ENCODE measurements around the gene AFF4.
A peak's percentile ranks its signal among the peaks of the same experiment; 100 is the strongest.
"Not testable (repeated sequence)": the region's sequence is repeated elsewhere in the genome, so short reads cannot be mapped to it uniquely, and the experiment has no call there.

The AFF4 gene, protein sequence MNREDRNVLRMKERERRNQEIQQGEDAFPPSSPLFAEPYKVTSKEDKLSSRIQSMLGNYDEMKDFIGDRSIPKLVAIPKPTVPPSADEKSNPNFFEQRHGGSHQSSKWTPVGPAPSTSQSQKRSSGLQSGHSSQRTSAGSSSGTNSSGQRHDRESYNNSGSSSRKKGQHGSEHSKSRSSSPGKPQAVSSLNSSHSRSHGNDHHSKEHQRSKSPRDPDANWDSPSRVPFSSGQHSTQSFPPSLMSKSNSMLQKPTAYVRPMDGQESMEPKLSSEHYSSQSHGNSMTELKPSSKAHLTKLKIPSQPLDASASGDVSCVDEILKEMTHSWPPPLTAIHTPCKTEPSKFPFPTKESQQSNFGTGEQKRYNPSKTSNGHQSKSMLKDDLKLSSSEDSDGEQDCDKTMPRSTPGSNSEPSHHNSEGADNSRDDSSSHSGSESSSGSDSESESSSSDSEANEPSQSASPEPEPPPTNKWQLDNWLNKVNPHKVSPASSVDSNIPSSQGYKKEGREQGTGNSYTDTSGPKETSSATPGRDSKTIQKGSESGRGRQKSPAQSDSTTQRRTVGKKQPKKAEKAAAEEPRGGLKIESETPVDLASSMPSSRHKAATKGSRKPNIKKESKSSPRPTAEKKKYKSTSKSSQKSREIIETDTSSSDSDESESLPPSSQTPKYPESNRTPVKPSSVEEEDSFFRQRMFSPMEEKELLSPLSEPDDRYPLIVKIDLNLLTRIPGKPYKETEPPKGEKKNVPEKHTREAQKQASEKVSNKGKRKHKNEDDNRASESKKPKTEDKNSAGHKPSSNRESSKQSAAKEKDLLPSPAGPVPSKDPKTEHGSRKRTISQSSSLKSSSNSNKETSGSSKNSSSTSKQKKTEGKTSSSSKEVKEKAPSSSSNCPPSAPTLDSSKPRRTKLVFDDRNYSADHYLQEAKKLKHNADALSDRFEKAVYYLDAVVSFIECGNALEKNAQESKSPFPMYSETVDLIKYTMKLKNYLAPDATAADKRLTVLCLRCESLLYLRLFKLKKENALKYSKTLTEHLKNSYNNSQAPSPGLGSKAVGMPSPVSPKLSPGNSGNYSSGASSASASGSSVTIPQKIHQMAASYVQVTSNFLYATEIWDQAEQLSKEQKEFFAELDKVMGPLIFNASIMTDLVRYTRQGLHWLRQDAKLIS

DNA sequence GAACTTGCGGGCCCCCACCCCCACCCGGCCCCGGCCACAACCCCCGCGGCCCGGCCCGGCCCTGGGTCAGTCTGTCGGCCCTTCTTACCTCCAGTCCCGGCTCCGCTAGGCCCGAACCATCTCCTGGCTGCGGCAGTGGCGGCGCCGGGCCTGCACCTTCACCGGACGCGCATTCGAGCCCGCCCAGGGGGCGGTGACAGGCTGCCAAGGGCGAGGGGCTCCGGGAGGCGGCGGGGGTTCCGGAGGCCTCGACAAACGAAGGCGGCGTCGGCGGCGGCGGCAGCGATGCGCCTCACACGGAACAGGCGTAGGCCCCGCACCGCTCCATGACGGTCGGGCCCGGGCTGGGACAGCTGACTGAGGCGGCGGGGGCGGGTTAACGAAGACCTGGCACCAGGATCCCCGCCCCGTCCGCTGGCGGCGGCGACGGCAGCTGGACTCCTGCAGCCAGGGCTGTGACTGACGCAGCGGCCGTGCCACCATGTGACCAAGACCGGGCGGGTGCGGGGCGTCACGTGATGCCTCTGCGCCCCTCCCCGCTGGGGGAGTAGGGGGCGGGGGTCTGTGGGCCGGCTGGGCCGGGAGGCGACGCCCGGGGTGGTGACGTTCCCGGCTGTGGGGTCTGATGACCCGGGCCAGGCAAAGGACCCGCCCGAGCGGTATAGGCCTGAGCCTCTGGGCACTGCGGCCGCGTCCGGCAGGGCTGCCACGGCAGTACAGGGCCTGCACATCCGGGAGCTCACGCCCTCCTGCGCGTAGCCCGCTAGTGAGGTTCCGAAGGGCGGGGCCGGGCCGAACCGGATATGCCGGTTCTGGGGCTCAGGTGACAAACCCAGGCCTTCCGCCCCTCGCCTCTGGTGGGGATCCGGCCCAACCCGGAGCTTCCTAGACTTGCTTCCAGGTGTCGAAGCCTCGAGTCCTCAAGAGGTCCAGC is at the start of gene AFF4:
AFF4 (minus strand) TSS at position 464 of the 934 bp plus-strand sequence. CDS start 26,445 bp downstream, outside the sequence.
- peak; percentile 85 to 88 for DNase-seq (ENCODE audit: extremely low read depth in 1 of 2, low read depth in 1 of 2)

DNA sequence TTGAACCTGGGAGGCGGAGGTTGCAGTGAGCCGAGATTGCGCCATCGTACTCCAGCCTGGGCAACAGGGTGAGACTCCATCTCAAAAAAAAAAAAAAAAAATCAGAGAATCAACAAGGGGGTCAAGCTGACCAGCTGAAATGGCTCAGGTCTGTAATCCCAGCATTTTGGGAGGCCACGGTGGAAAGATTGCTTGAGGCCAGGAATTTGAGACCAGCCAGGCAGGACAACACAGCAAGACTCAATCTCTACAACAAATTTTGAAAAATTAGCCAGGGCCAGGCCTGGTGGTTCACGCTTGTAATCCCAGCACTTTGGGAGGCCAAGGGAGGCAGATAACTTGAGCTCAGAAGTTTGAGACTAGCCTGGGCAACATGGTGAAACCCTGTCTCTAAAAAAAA is 45.0 kb upstream of the AFF4 start:
- not testable (repeated sequence) for DNase-seq (ENCODE audit: extremely low read depth in 1 of 2, low read depth in 1 of 2)

DNA sequence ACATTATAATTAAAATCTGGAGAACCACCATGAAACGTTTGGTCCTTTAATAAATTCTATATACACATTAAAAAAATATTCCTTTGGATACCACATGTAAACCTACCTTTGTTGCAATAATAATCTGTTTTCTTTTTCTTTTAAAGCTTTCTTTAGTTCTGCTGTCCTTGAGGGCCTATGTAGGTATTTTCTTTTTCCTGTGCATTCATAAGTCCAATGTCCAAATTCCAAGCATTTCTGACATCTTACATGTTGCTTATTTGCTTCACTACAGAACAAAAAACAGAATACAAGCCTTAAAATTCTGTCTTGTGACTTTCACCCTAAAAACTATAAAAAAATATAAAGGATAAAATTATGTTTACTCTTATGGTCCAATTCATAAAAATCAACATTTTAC is 43.2 kb upstream of the AFF4 start:
- no peak for DNase-seq (ENCODE audit: extremely low read depth in 1 of 2, low read depth in 1 of 2)

DNA sequence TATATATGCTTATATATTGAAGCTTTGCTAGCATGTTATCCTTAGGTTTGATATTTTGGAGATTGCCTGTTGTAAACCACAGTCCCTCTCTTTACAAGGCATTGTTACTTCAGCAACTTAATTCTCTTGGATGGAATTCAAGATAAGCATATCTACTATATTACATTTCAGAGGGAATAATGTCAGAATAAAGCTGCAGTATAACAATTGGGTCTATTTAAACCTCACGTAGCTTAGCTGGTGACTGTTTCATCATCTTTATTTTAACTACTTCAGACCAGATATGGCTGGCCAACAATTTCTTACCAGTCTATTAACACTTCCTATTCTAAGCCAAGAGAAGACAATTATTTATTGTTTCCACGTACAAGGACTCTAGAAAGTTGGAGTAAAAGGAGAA is 35.8 kb upstream of the AFF4 start:
- DNase-seq (ENCODE audit: extremely low read depth in 1 of 2, low read depth in 1 of 2) = no peak

DNA sequence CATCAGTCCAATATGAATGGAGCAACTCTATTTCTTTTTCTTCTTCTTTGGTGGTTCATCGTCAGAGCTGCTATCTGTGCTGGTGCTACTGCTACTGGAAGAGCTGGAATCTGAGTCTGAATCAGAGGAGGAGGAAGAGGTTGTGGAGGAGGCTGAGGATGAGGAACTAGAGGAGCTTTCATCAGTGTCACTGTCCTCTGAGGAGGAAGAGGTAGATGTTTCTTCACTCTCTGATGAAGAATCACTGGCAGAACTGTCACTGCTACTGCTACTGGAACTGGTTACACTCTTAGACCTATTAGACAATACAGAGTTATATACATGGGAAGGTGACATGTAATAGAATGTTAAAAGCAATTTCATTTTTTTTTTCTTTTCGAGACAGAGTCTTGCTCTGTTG is 35.1 kb upstream of the AFF4 start:
- no peak for DNase-seq (ENCODE audit: extremely low read depth in 1 of 2, low read depth in 1 of 2)

DNA sequence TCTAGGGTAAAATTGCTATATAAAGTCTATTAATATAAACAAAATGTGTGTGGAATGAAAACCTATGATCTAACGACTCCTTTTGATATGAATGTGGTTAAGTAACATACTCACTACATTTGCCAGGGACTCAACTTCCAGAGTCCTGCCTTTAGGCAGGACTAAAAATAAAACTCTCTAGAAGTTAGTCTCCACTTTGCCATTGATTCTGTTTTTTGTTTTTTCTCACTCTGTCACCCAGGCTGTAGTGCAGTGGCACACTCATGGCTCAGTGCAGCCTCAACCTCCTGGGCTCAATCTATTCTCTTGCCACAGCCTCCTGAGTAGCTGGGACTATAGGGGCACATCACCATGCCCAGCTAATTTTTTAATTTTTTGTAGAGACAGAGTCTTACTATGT is 32.9 kb upstream of the AFF4 start:
- DNase-seq (ENCODE audit: extremely low read depth in 1 of 2, low read depth in 1 of 2) = no peak

DNA sequence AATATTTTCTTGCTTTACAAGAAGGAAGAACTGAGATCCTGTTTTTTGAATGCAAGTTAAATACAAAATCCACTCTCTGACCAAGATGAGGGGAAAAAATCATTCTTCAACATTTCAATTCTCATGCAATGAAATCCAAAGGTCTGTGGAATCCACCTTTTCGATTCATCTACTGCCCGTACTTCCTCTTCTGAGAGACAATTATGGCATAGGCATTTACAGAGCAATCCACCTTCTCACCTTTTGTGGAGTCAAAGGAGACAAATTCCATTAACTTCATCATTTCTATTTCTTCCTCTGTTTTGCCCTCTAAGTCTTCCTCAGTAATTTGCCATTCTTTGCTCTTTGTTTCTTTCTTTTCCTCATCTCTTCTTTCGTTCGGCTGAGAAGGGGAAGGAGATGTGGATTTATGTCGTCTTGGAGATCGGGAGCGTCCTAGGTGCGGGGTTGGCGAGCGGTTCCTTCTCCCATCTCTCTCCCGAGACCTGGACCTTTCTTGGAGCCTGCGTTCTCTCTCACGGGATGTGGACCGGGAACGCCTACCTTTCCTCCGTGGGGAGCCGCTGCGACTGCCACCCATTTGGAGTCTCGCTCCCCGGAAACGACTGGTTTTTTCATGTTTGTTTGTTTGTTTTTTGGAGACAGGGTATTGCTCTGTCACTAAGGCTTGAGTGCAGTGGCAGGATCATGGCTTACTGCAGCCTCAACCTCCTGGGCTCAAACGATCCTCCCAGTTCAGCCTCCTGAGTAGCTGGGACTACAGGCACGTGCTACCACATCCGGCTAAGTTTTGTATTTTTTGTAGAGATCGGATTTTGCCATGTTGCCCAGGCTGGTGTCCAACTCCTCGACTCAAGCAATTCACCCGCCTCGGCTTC is 24.3 kb upstream of the AFF4 start:
- no peak for DNase-seq (ENCODE audit: extremely low read depth in 1 of 2, low read depth in 1 of 2)

DNA sequence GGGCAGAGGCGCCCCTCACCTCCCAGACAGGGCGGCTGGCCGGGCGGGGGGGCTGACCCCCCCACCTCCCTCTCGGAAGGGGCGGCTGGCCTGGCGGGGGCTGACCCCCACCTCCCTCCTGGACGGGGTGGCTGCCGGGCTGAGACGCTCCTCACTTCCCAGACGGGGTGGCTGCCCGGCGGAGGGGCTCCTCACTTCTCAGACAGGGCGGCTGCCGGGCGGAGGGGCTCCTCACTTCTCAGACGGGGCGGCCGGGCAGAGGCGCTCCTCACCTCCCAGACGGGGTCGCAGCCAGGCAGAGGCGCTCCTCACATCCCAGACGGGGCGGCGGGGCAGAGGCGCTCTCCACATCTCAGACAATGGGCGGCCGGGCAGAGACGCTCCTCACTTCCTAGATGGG is 19.5 kb upstream of the AFF4 start:
- not testable (repeated sequence) for DNase-seq (ENCODE audit: extremely low read depth in 1 of 2, low read depth in 1 of 2)

DNA sequence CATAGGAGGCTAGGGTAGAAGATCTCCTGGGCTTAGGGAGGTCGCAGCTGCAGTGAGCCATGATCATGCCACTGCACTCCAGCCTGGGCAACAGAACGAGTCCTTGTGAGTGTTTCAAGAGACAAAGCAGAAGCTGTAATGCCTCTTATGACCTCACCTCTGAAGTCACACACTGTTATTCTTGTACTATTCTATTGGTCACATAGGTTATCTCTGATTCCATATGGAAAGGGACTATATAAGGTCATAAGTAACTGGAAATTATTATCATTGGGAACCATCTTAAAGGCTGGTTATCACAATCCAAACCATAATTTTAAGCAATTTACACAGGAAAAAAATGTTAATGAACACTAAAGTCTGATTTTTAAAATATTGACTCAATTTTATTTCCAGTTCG is 17.9 kb upstream of the AFF4 start:
- DNase-seq (ENCODE audit: extremely low read depth in 1 of 2, low read depth in 1 of 2) = no peak

DNA sequence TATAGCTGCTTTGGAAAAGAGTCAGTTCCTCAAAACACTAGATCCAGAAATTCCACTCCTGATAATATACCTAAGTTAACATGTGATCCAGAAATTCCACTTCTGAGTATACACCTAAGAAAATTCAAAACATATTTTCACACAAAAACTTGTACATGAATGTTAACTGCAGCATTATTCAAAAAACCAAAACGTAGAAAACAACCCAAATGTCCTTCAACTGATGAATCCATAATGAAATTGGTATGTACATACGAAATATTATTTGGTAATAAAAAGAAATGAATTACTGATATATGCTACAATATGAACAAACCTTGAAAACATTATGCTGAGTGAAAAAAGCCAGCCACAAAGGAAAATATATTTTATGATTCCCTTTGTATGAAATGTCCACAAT is 16.5 kb upstream of the AFF4 start:
- DNase-seq (ENCODE audit: extremely low read depth in 1 of 2, low read depth in 1 of 2) = no peak

DNA sequence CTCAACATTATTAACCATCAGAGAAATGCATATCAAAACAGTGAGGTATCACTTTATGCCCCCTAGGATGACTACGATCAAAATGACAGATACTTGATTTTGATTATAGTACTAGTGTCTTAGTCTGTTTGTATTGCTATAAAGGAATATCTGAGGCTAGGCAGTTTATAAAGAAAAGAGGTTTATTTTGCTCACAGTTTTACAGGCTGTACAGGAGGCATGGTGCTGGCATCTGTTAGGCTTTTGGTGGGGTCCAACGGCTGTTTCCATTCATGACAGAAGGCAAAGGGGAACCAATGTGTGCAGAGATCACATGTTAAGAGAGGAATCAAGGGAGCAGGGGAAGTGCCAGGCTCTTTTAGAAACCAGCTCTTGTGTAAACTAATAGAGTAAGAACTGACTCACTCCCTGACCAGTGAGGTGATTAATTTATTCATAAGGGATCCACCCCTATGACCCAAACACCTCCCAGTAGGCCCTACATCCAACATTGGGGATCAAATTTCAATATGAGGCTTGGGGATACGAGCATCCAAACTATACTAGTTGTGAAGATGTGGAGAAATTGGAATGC is 16.0 kb upstream of the AFF4 start:
- no peak for DNase-seq (ENCODE audit: extremely low read depth in 1 of 2, low read depth in 1 of 2)

DNA sequence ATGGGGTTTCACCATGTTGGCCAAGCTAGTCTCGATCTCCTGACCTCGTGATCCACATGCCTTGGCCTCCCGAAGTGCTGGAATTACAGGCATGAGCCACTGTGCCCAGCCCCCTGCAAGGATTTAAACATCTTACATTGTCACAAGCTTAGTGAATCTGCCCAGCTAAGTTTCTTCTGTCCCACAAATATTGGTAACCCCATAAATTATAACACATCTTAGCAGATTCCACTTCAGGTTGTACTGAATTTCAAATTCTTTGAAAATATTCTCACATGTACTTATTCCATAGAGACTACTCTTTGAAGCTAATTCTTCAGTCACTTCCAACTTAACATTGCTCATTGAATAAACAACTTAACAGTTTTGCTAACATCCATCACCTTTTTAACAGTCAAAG is 13.4 kb upstream of the AFF4 start:
- DNase-seq (ENCODE audit: extremely low read depth in 1 of 2, low read depth in 1 of 2) = no peak

DNA sequence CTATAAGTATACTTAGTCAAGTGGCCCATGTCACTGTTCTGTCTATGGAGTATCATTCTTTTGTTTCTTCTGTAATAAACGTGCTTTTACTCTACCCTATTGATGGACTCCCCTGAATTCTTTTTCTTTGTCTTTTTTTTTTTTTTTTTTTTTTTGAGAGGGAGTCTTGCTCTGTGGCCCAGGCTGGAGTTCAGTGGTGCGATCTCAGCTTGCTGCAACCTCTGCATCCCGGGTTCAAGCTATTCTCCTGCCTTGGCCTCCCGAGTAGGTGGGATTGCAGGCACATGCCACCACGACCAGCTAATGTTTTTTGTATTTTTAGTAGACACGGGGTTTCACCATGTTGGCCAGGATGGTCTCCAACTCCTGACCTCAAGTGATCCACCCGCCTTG is 9.0 kb upstream of the AFF4 start:
- not testable (repeated sequence) for DNase-seq (ENCODE audit: extremely low read depth in 1 of 2, low read depth in 1 of 2)

DNA sequence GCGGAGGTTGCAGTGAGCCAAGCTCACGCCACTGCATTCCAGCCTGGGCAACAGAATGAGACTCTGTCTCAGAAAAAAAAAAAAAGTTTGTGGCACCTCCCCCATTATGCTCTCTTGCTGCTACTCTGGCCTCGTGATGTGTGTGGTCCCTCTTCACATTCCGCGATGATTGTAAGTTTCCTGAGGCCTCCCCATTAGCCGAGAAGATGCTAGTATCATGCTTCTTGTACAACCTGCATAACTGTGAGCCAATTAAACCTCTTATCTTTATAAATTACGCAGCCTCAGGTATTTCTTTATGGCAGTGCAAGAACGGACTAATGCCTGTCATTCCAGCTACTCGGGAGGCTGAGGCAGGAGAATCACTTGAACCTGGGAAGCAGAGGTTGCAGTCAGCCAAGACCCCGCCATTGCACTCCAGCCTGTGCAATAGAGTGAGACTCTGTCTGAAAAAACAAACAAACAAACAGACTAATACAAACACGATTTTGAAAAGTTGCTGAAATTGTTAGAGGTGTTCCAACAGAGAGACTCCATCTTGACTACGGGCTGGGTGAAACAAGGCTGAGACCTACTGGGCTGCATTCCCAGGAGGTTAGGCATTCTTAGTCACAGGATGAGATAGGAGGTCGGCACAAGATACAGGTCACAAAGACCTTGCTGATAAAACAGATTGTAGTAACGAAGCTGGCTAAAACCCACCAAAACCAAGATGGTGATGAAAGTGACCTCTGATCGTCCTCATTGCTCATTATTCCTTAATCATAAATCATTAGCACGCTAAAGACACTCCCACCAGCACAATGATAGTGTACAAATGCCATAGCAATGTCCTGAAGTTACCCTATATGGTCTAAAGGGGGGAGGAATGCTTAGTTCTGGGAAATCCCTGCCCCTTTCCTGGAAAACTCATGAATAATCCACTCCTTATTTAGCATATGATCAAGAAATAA is 8.3 kb upstream of the AFF4 start:
- no peak for DNase-seq (ENCODE audit: extremely low read depth in 1 of 2, low read depth in 1 of 2)

DNA sequence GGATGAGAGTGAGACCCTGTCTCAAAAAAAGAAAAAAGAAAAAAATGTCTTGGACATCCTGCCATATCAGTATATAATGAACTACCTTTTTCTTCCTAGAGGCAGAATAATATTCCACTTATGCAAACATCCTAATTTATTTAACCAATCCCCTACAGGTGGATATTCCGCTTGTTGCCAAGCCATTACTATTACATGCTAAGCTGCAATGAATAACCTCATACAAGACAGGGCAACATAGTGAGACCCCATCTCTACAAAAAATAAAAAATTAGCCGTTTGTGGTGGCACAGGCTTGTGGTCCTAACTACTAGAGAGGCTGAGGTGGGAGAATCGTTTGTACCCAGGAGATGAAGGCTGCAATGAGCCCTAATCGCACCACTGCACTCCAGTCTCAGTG is 1.7 kb upstream of the AFF4 start:
- no peak for DNase-seq (ENCODE audit: extremely low read depth in 1 of 2, low read depth in 1 of 2)

DNA sequence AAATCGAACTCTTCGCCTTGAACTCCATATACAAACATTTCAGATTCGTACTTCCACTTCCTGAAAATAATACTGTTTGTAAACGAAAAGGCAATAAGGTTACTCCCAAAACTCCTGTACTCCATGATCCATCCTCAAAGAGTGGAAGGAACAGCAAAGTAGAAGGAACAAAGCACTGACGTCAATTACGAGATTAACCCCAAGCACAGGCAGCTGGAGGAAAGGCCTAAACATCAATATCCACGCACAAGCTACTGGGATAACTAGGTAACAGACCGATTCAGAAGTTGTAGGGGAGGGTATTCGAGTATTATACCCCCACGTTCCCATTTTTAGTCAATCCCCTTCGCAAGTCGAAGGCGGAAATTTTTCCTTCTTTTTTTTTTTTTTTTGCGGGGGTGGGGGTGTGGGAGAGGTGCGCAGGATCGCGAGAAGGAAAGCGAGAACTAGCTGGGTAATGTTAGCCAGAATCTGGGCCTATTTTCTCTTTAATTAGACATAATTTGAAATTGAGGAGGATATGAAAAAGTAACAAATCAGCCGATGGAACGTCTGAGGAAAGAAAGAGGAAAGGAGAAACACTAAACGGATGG is 909 bp downstream of the AFF4 start:
- DNase-seq (ENCODE audit: extremely low read depth in 1 of 2, low read depth in 1 of 2) = no peak

DNA sequence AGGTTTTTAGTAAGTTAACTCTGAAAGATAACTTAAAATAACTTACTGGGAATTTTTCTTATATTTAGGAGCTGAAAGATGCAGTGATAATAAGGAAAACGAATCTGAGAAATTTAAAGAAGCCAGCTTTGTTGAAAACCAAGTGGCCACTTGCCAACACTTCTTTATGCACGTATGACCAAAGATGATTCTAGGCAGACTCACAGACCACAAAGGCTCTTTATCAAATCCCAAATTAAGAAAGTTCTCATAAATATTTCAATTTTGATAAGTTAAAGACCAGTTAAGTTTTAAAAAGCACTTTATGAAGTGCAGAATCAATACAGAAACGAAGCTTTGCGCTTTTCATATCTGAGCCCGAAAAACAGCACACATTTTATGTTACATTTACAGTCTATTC is 1.5 kb downstream of the AFF4 start:
- no peak for DNase-seq (ENCODE audit: extremely low read depth in 1 of 2, low read depth in 1 of 2)
